Endothelial cell of umbilical vein (primary cell): ENCODE measurements around the gene TMPRSS9. TPM values are rescaled to one million over a fixed set of nuclear protein-coding genes. Genes with fewer than 3 reads are reported as not detected.

Source experiments
- BruUV-seq: library from RNA; stranded (reverse); fragments of 400-500 nt; replicated peaks from 2 replicates; lab custom pipeline; 2021; lab: Mats Ljungman, UMichigan
- CTCF ChIA-PET: fragments of 300-600, 350-600 bp; sonication (Branson Sonifier 250); formaldehyde crosslinking; loops from one replicate; lab custom pipeline; 2021; ENCODE audit warnings: antibody characterized with exemption, inconsistent platforms; lab: Charles Lee
- POLR2A ChIA-PET: fragments of 300-600, 350-600 bp; sonication (Branson Sonifier 250); formaldehyde crosslinking; loops from one replicate; lab custom pipeline; 2021; ENCODE audit warnings: antibody characterized with exemption, inconsistent platforms; lab: Charles Lee
- DNase-seq: peaks from one replicate; pipeline ENCODE4 v3.0.0-alpha.2; 2011; ENCODE audit warnings: low read depth, low spot score
- FAIRE-seq: peaks from 2 replicates; lab custom pipeline; 2011; peaks lifted over from hg19 to GRCh38; lab: Jason Lieb, UNC
- H2AFZ ChIP-seq: 2 replicates; pipeline ENCODE4 v1.6.0; 2012; ENCODE audit warnings: low read depth, low read length, control low read depth, inconsistent platforms
- H3K27ac ChIP-seq: 2 replicates; pipeline ENCODE4 v1.5.1; 2011; ENCODE audit warnings: low read depth, mild to moderate bottlenecking, control low read depth, low read length, moderate library complexity; ENCODE audit not compliant: insufficient read depth
- H3K27me3 ChIP-seq, 2 experiments: 2 replicates each; pipeline versions ENCODE4 v1.6.0 to v1.6.1; 2011; ENCODE audit warnings: low read length in 2 of 2, mixed read lengths in 1 of 2; ENCODE audit not compliant: control insufficient read depth in 2 of 2, insufficient read depth in 2 of 2
- H3K36me3 ChIP-seq, 2 experiments: 2 replicates in 1 of 2; 3 replicates in 1 of 2; pipeline ENCODE4 v1.5.1; 2011; ENCODE audit warnings: low read length in 2 of 2, mild to moderate bottlenecking in 1 of 2, moderate library complexity in 1 of 2; ENCODE audit not compliant: control insufficient read depth in 2 of 2, insufficient read depth in 2 of 2; ENCODE audit errors: extremely low read depth in 1 of 2
- H3K4me1 ChIP-seq: 3 replicates; pipeline ENCODE4 v1.5.1; 2011; ENCODE audit warnings: mild to moderate bottlenecking, low read length; ENCODE audit not compliant: control insufficient read depth, insufficient read depth; ENCODE audit errors: extremely low read depth
- H3K4me2 ChIP-seq: 2 replicates; pipeline ENCODE4 v1.6.1; 2011; ENCODE audit warnings: low read length, control low read depth, mixed read lengths; ENCODE audit not compliant: insufficient read depth
- H3K4me3 ChIP-seq, 3 experiments: fragments of 200-600 bp in 1 of 3; sonication (generic), shearing (Covaris generic) in 1 of 3; replicated peaks in 1 of 3; 2 replicates each; pipeline ENCODE4 v1.5.1; 2011 to 2016; ENCODE audit warnings: control low read depth in 3 of 3, low read length in 3 of 3, mild to moderate bottlenecking in 2 of 3, inconsistent platforms in 1 of 3, low read depth in 1 of 3, moderate library complexity in 1 of 3; ENCODE audit not compliant: insufficient read depth in 1 of 3
- H3K79me2 ChIP-seq: 2 replicates; pipeline ENCODE4 v1.6.0; 2012; ENCODE audit warnings: low read length, inconsistent platforms; ENCODE audit not compliant: control insufficient read depth, insufficient read depth
- H3K9ac ChIP-seq: replicated peaks from 2 replicates; pipeline ENCODE3; 2011; ENCODE audit warnings: low read length, control low read depth; ENCODE audit not compliant: insufficient read depth; ENCODE audit errors: extremely low read depth
- H3K9me1 ChIP-seq: replicated peaks from 3 replicates; pipeline ENCODE4 v1.6.0; 2011; ENCODE audit warnings: mild to moderate bottlenecking, low read length; ENCODE audit not compliant: control insufficient read depth, insufficient read depth; ENCODE audit errors: extremely low read depth
- H3K9me3 ChIP-seq: replicated peaks from 2 replicates; pipeline ENCODE4 v1.5.1; 2012; ENCODE audit warnings: low read length, inconsistent platforms; ENCODE audit not compliant: control insufficient read depth, insufficient read depth
- H4K20me1 ChIP-seq: replicated peaks from 2 replicates; pipeline ENCODE3; 2011; ENCODE audit warnings: mild to moderate bottlenecking, low read length; ENCODE audit not compliant: control insufficient read depth, insufficient read depth; ENCODE audit errors: extremely low read depth
- EZH2 ChIP-seq: IDR thresholded peaks from 2 replicates; pipeline ENCODE4 v1.6.1; 2012; ENCODE audit warnings: borderline replicate concordance, low read depth, mild to moderate bottlenecking, moderate library complexity, low read length, inconsistent platforms; ENCODE audit not compliant: severe bottlenecking
- FOS ChIP-seq: IDR thresholded peaks from 2 replicates; pipeline ENCODE4 v1.6.1; 2011; ENCODE audit warnings: mild to moderate bottlenecking, low read length, moderate library complexity, borderline replicate concordance; ENCODE audit not compliant: insufficient read depth
- GATA2 ChIP-seq: IDR thresholded peaks from 2 replicates; pipeline ENCODE4 v1.7.0; 2011; ENCODE audit warnings: low read depth, mild to moderate bottlenecking, moderate library complexity, mixed read lengths, low read length; ENCODE audit not compliant: insufficient read length, insufficient read depth
- JUN ChIP-seq: IDR thresholded peaks from 2 replicates; pipeline ENCODE4 v1.6.1; 2011; ENCODE audit warnings: borderline replicate concordance, low read depth; ENCODE audit not compliant: insufficient read length, insufficient read depth
- MYC ChIP-seq: IDR thresholded peaks from one replicate; pipeline ENCODE4 v1.6.1; 2011; ENCODE audit warnings: mild to moderate bottlenecking, low read depth, low read length
- POLR2A ChIP-seq: IDR thresholded peaks from 2 replicates; pipeline ENCODE4 v1.6.1; 2012; ENCODE audit warnings: low read depth, mild to moderate bottlenecking, control low read depth, low read length
- POLR2AphosphoS5 ChIP-seq: IDR thresholded peaks from 2 replicates; pipeline ENCODE4 v1.6.1; 2012; ENCODE audit warnings: low read depth, mild to moderate bottlenecking, control low read depth, low read length, moderate library complexity; ENCODE audit not compliant: insufficient read depth
- dilution Hi-C: fragments of 300-500 bp; cut with MboI; formaldehyde crosslinking; loops from one replicate; pipeline ENCODE4 v1.15.0; 2019; ENCODE audit warnings: low sequenced_read_pairs; ENCODE audit not compliant: extremely low pct_ligation_motif_present
- intact Hi-C: fragments of 100-400 bp; cut with micrococcal nuclease; formaldehyde crosslinking; loops from one replicate; pipeline ENCODE4 v1.10.0; 2022
- polyA plus RNA-seq, 4 experiments: library from polyadenylated mRNA; depleted of rRNA in 3 of 4; stranded (reverse) in 3 of 4; unstranded in 1 of 4; fragments of >200 nt; gene quantifications; 2 replicates each; pipeline versions ENCODE4 v1.2.1 to v1.2.3, GENCODE V29; 2011 to 2012; ENCODE audit warnings: missing spikeins in 1 of 4
- total RNA-seq: library from RNA; stranded (reverse); gene quantifications from 2 replicates; pipeline ENCODE4 v1.2.3, GENCODE V29; 2021
- TF ChIP-seq, protein P1 (sequence below): IDR thresholded peaks from 2 replicates; pipeline ENCODE4 v1.6.1; 2011; ENCODE audit not compliant: insufficient read depth, insufficient read length
- TF ChIP-seq, protein P2 (sequence below), 2 donors: IDR thresholded peaks; 1 replicate in 1 of 2; 2 replicates in 1 of 2; pipeline ENCODE4 v1.5.1; 2011; ENCODE audit warnings: low read length in 2 of 2, mild to moderate bottlenecking in 2 of 2, moderate library complexity in 2 of 2, control low read depth in 1 of 2, inconsistent platforms in 1 of 2, low read depth in 1 of 2; ENCODE audit not compliant: insufficient read depth in 1 of 2; ENCODE audit errors: extremely low read depth in 1 of 2

Gene TMPRSS9
- total and polyA plus RNA-seq, 2 donors (not counting 3 experiments of a cell fraction or from before 2014, with no cell fraction given) = not detected

DNA sequence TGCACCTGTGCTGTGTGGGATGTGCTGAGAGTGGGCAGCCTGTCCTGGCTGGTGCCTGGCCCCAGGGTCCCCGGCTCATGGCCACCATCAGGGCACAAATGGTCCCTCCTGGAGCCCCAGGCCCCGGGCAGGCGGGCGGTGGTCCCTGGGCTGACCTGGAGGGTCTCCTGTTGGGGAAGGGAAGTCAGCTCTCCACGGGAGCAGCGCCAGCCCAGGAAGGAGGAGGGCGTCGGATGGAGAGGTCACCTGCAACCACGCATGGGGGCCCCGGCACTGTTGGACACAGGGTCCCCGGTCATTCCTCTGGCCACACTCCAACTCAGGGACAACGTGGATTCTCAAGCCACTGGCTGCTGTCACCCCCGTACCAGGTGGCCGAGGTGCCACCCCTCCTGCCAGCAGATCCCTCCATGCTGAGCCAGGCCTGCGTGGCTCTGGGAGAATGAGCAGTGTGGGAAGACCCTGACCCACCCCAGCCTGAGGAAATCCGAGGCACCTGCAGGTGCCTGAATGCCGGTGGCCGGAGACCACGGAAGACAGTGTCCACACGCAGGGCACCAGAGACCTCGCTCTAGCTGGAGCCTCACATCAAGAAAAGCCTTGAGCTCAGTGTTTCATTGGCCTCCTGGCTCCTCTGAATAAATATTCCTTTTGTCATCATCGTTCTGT is 83.2 kb downstream of the TMPRSS9 start:
- TF ChIP-seq JUN (no peak), POLR2A (no peak), MYC (no peak), POLR2AphosphoS5 (no peak)
- Histone ChIP-seq H3K4me2 (no peak overlapping the region), H3K4me3 (no peak overlapping the region), H3K27ac (no peak overlapping the region), H3K9me3 (no peaks in the 10 kb centered on the region), H3K4me1 (no peaks in the 10 kb centered on the region), H3K9me1 (no peaks in the 10 kb centered on the region), H2AFZ (no peak overlapping the region), H3K36me3 (peaks cover 2 to 18% of the 10 kb centered on the region in 2 experiments), H3K27me3 (no peaks in the 10 kb centered on the region), H4K20me1 (no peaks in the 10 kb centered on the region), H3K79me2 (peaks cover 73% of the 10 kb centered on the region), H3K9ac (no peak overlapping the region)
- CTCF ChIA-PET = no interaction called here
- POLR2A ChIA-PET = interaction anchor here (1.0 kb wide), 1 partner anchor 33 kb away, joined by 5 read pairs; the partner anchor contains the start of gene GADD45B
- intact Hi-C loops = no loop called here
- dilution Hi-C loops = no loop called here
- BruUV-seq = no TSS peak
- FAIRE-seq (no peak), DNase-seq (no peak)

DNA sequence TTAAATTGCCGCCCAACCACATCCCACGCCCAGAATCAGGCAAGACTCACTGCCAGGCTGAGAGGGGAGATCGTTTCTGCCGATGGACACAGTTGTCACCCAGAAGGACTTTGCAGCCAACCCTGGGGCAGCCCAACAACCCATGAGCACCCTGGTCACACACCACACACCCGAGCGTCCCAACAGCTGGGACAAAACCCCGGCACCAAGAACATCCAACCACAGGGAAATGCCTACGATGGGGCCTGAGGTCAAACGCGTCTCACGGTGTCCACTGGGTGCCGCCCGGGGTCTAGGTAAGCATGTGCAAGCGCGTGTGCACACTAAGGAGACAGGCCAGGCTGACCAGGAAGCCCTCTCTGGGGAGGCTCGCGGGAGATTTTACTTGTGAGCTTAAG is 83.7 kb downstream of the TMPRSS9 start:
- DNase-seq (no peak), FAIRE-seq (no peak)
- Histone ChIP-seq H3K9me3 (no peaks in the 10 kb centered on the region), H3K9ac (no peak overlapping the region), H4K20me1 (no peaks in the 10 kb centered on the region), H3K4me3 (no peak overlapping the region), H3K27me3 (no peaks in the 10 kb centered on the region), H3K4me1 (no peaks in the 10 kb centered on the region), H3K27ac (no peak overlapping the region), H3K36me3 (peaks cover 0 to 16% of the 10 kb centered on the region in 2 experiments), H3K9me1 (no peaks in the 10 kb centered on the region), H3K4me2 (no peak overlapping the region), H2AFZ (no peak overlapping the region), H3K79me2 (peaks cover 76% of the 10 kb centered on the region)
- TF ChIP-seq, protein P1, sequence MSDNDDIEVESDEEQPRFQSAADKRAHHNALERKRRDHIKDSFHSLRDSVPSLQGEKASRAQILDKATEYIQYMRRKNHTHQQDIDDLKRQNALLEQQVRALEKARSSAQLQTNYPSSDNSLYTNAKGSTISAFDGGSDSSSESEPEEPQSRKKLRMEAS = no peak
- no peak for TF ChIP-seq EZH2
- no peak for TF ChIP-seq JUN
- TF ChIP-seq POLR2AphosphoS5 = no peak
- TF ChIP-seq GATA2 = no peak
- no peak for TF ChIP-seq POLR2A
- TF ChIP-seq MYC = no peak
- TF ChIP-seq FOS = no peak
- TF ChIP-seq, protein P2, sequence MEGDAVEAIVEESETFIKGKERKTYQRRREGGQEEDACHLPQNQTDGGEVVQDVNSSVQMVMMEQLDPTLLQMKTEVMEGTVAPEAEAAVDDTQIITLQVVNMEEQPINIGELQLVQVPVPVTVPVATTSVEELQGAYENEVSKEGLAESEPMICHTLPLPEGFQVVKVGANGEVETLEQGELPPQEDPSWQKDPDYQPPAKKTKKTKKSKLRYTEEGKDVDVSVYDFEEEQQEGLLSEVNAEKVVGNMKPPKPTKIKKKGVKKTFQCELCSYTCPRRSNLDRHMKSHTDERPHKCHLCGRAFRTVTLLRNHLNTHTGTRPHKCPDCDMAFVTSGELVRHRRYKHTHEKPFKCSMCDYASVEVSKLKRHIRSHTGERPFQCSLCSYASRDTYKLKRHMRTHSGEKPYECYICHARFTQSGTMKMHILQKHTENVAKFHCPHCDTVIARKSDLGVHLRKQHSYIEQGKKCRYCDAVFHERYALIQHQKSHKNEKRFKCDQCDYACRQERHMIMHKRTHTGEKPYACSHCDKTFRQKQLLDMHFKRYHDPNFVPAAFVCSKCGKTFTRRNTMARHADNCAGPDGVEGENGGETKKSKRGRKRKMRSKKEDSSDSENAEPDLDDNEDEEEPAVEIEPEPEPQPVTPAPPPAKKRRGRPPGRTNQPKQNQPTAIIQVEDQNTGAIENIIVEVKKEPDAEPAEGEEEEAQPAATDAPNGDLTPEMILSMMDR (IDR thresholded peaks at IDR 0.05; ENCODE audit: extremely low read depth in 1 of 2, insufficient read depth in 1 of 2, low read depth in 1 of 2, low read length in 2 of 2) = no peak
- intact Hi-C loops (no loop called here), dilution Hi-C loops (no loop called here)
- POLR2A ChIA-PET = no interaction called here
- BruUV-seq = no TSS peak
- CTCF ChIA-PET = interaction anchor here (1.0 kb wide), 1 partner anchor 16 kb away, joined by 3 read pairs; no protein-coding TSS in a partner anchor
